ENCODE results near the gene ZNF638. TPM values are rescaled to one million over a fixed set of nuclear protein-coding genes. Genes with fewer than 3 reads are reported as not detected.

Gene ZNF638
- total and polyA plus RNA-seq, 9 of the 15 experiments (the other 6 are each of a cell fraction or from before 2014, with no cell fraction given) = 53.3 to 165 (median 98.8) TPM

- no peak for TF ChIP-seq PBX2 (CRISPR knock-in tag; IDR thresholded peaks at IDR 0.05; ENCODE audit: low read depth)
- no peak for TF ChIP-seq PBX2 (tag; conservative IDR thresholded peaks at IDR 0.05; ENCODE audit: low read depth)
- no peak for TF ChIP-seq POLR2H (tag; IDR thresholded peaks at IDR 0.05; ENCODE audit: low read depth)
- TF ChIP-seq ZNF75A (CRISPR knock-in tag; IDR thresholded peaks at IDR 0.05) = no peak
- TF ChIP-seq ZNF239 (CRISPR knock-in tag; IDR thresholded peaks at IDR 0.05) = no peak
- TF ChIP-seq HDAC6 (IDR thresholded peaks at IDR 0.05; ENCODE audit: low read depth, low read length) = no peak
- TF ChIP-seq NFIC (IDR thresholded peaks at IDR 0.05) = peak; percentile 58
- TF ChIP-seq HMGN3 (IDR thresholded peaks at IDR 0.05; ENCODE audit: borderline replicate concordance, extremely low read depth, insufficient read length, low read depth, low read length) = no peak
- TF ChIP-seq ZBTB33 (CRISPR knock-in tag; IDR thresholded peaks at IDR 0.05) = no peak
- TF ChIP-seq PKNOX1 (IDR thresholded peaks at IDR 0.05) = peak; percentile 52; the same call in 1 of the 2 replicates
- no peak for TF ChIP-seq SMARCB1 (IDR thresholded peaks at IDR 0.05; ENCODE audit: insufficient read length, low read depth)
- no peak for TF ChIP-seq SRSF1 (IDR thresholded peaks at IDR 0.05; ENCODE audit: low read depth, low read length)
- TF ChIP-seq THRB (CRISPR knock-in tag; conservative IDR thresholded peaks at IDR 0.05) = no peak
- no peak for TF ChIP-seq PTTG1 (tag; IDR thresholded peaks at IDR 0.05; ENCODE audit: low read depth)
- TF ChIP-seq RAD21 (CRISPR knock-in tag; conservative IDR thresholded peaks at IDR 0.05 in 1 of 2, IDR thresholded peaks at IDR 0.05 in 1 of 2) = peak in 1 of 2 experiments; percentile 42; a peak in 2 of 4 replicates
Observed at GRCh38 chr2:71460595-71461303, 129.2 kb downstream of the ZNF638 start (continued).

All from K562 (cell line).